Measurements from ENCODE around the gene PPP2R2D.

GRCh38 chr10:131856441-131857094 lies 44.2 kb upstream of the PPP2R2D start:
- TF ChIP-seq CTCF (conservative IDR thresholded peaks at IDR 0.05; ENCODE audit: low read depth, low read length) (no peak), EZH2 (IDR thresholded peaks at IDR 0.05; ENCODE audit: low read length, unreplicated experiment) (no peak)

Measured in PC-3 (cell line).